WERI-Rb-1 (cell line): ENCODE measurements around the gene VAV2.

Experiments
- DNase-seq: peaks from one replicate; pipeline ENCODE4 v3.0.0-alpha.2; 2020
- H3K27ac ChIP-seq: fragments of 250-450 bp; sonication (Bioruptor Pico); 2 replicates; pipeline ENCODE4 v1.5.1; 2020; ENCODE audit warnings: mild to moderate bottlenecking, moderate library complexity
- H3K27me3 ChIP-seq: fragments of 250-450 bp; sonication (Bioruptor Pico); 2 replicates; pipeline ENCODE4 v1.5.1; 2021; ENCODE audit warnings: mild to moderate bottlenecking, low read depth, moderate library complexity; ENCODE audit not compliant: insufficient read depth, severe bottlenecking
- H3K36me3 ChIP-seq: fragments of 250-450 bp; sonication (Bioruptor Pico); 2 replicates; pipeline ENCODE4 v1.5.1; 2020; ENCODE audit warnings: mild to moderate bottlenecking, moderate library complexity
- H3K4me3 ChIP-seq: 2 replicates; pipeline ENCODE4 v1.5.1; 2011; ENCODE audit warnings: low read depth, mild to moderate bottlenecking, control low read depth, low read length
- H3K9me3 ChIP-seq: fragments of 250-450 bp; sonication (Bioruptor Pico); 2 replicates; pipeline ENCODE4 v1.5.1; 2021; ENCODE audit warnings: mild to moderate bottlenecking, moderate library complexity; ENCODE audit not compliant: severe bottlenecking
- CTCF ChIP-seq: IDR thresholded peaks from 2 replicates; pipeline ENCODE4 v1.5.1; 2011; ENCODE audit warnings: low read depth, mild to moderate bottlenecking, control low read depth, inconsistent platforms, low read length

The VAV2 gene

GRCh38 chr9:133943036-133943780 is 48.9 kb downstream of the VAV2 start:
- TF ChIP-seq CTCF, result no peak
- Histone ChIP-seq H3K27ac (peak overlapping the region; percentile 78), H3K27me3 (no peaks in the 10 kb centered on the region), H3K36me3 (peaks cover 13% of the 10 kb centered on the region), H3K9me3 (no peaks in the 10 kb centered on the region), H3K4me3 (no peak overlapping the region)
- DNase-seq, result no peak

GRCh38 chr9:133942206-133942975 is 49.7 kb downstream of the VAV2 start:
- DNase-seq, result no peak
- Histone ChIP-seq H3K4me3 (no peak overlapping the region), H3K36me3 (peaks cover 16% of the 10 kb centered on the region), H3K9me3 (no peaks in the 10 kb centered on the region), H3K27ac (no peak overlapping the region; the same call in 1 of the 2 replicates), H3K27me3 (no peaks in the 10 kb centered on the region)
- TF ChIP-seq CTCF, result no peak

DNA sequence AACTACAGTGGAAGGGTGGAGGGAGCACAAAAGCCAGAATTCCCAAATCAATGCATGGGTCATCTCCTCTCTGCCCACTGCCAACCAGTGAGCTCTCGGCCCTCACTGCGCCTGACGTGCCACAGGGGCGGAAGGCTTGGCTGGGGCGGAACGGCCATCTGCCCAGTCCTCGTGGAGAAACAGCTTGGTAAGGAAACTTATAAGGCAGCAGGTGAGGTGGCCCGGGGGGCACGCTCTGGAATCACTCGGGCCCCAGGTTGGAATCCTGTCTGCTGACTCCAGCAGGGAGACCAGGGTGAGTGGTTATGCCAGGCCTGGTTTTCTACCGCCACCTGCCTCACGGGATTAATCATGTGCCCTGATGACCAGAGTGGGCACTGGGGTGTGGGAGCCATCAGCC is 52.3 kb downstream of the VAV2 start:
- Histone ChIP-seq H3K9me3 (no peaks in the 10 kb centered on the region), H3K4me3 (no peak overlapping the region), H3K36me3 (peaks cover 12% of the 10 kb centered on the region), H3K27me3 (no peaks in the 10 kb centered on the region), H3K27ac (no peak overlapping the region)
- TF ChIP-seq CTCF, result no peak
- no peak for DNase-seq

DNA sequence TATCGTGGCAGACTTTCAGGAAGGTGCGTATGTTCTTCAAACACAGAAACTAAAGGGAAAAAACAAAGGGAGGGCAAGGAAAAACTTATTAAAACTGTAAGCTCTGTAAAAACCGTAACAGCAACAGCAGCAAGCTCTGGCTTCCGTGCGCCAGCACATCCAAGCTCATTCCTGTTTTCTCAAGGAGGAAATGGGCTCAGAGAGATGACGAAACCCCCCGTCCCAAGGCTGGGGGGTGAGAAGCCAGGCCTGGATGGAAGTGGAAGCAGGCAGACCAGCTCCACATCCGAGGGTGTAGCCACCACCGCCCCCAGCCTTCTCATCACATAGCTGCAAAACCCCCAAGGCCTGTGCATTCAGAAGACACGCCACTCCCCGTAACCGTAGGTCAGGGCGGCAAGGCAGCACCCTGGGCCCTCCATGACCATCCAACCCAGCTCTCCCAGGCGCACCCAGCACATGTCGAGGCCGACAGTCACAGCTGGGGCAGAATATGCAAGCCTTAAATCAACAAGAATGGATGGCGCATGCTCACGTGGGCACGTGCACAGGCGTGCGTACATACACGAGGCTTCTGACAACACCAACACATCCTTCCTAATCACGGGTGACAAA is 52.8 kb downstream of the VAV2 start:
- DNase-seq, result no peak
- no peaks in the 10 kb centered on the region for H3K9me3 ChIP-seq
- no peaks in the 10 kb centered on the region for H3K27me3 ChIP-seq
- no peak overlapping the region for H3K27ac ChIP-seq
- H3K36me3 ChIP-seq, result peaks cover 15% of the 10 kb centered on the region
- no peak for TF ChIP-seq CTCF
- no peak overlapping the region for H3K4me3 ChIP-seq

DNA sequence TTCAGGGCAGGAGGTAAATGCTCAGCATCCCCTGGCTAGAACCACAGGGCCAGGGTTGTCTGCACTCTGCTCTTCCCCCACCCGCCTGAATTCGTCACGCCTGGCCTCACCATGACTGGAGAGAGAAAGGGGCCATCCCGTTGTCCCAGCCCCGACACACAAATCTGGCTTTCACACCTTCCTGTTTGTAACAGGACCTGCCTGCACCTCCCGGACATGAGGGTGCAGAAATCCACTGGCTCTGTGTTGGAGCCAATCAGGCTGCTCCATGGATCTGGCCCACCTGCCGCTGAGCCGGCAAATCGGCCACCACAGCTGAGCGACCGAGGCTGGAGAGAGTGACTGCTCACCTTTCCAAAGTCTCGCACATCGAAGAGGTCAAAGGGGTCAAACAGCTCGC is 53.4 kb downstream of the VAV2 start:
- Histone ChIP-seq H3K9me3 (no peaks in the 10 kb centered on the region), H3K36me3 (peaks cover 18% of the 10 kb centered on the region), H3K4me3 (no peak overlapping the region), H3K27me3 (no peaks in the 10 kb centered on the region), H3K27ac (no peak overlapping the region)
- no peak for DNase-seq
- no peak for TF ChIP-seq CTCF
